HepG2 (cell line): ENCODE measurements around the gene CAMKV. TPM values are rescaled to one million over a fixed set of nuclear protein-coding genes. Genes with fewer than 3 reads are reported as not detected.

Experiments used
- AKAP8 ChIP-seq: sonication (generic); formaldehyde crosslinking; IDR thresholded peaks from 2 replicates; pipeline ENCODE4 v1.5.1; 2020; ENCODE audit warnings: mild to moderate bottlenecking, missing genetic modification reagents
- ERF ChIP-seq: IDR thresholded peaks from 2 replicates; pipeline ENCODE4 v1.6.1; 2018; ENCODE audit warnings: missing biosample characterization, missing genetic modification reagents
- FIP1L1 ChIP-seq: fragments of 200-400 bp; formaldehyde crosslinking; IDR thresholded peaks from 2 replicates; pipeline ENCODE4 v1.6.1; 2018; ENCODE audit warnings: low read depth, mild to moderate bottlenecking, low read length, moderate library complexity, borderline replicate concordance; ENCODE audit not compliant: insufficient read depth
- HNRNPL ChIP-seq: fragments of 200-400 bp; formaldehyde crosslinking; IDR thresholded peaks from 2 replicates; pipeline ENCODE4 v1.6.1; 2017; ENCODE audit warnings: mild to moderate bottlenecking, low read depth, low read length
- IKZF1 ChIP-seq: fragments of 450-650 bp; IDR thresholded peaks from 2 replicates; pipeline ENCODE4 v1.7.1; 2016
- KDM6A ChIP-seq: IDR thresholded peaks from 2 replicates; pipeline ENCODE4 v1.6.1; 2016; ENCODE audit warnings: low read depth
- SOX6 ChIP-seq, 2 experiments: fragments of 450-650 bp in 1 of 2; sonication (generic) in 1 of 2; formaldehyde crosslinking in 1 of 2; IDR thresholded peaks; 2 replicates each; pipeline versions ENCODE4 v1.4.0 to v1.6.1; 2017 to 2020; ENCODE audit warnings: antibody characterized with exemption in 1 of 2, mild to moderate bottlenecking in 1 of 2, missing genetic modification reagents in 1 of 2
- ZFYVE20 ChIP-seq: sonication (generic); formaldehyde crosslinking; IDR thresholded peaks from 2 replicates; pipeline ENCODE4 v1.8.0; 2023; ENCODE audit warnings: low read depth, mild to moderate bottlenecking, moderate library complexity, missing genetic modification reagents, borderline replicate concordance
- ZNF296 ChIP-seq: sonication (generic); formaldehyde crosslinking; conservative IDR thresholded peaks from 2 replicates; pipeline ENCODE4 v1.5.0; 2020; ENCODE audit warnings: mild to moderate bottlenecking, missing genetic modification reagents
- ZNF430 ChIP-seq: sonication (generic); formaldehyde crosslinking; IDR thresholded peaks from 2 replicates; pipeline ENCODE4 v1.9.0; 2021; ENCODE audit warnings: mild to moderate bottlenecking, missing genetic modification reagents
- ZNF543 ChIP-seq: sonication (generic); formaldehyde crosslinking; IDR thresholded peaks from 2 replicates; pipeline ENCODE4 v1.4.0; 2020; ENCODE audit warnings: mild to moderate bottlenecking, missing genetic modification reagents
- ZNF547 ChIP-seq: sonication (generic); formaldehyde crosslinking; IDR thresholded peaks from 2 replicates; pipeline ENCODE4 v1.5.1; 2020; ENCODE audit warnings: mild to moderate bottlenecking, missing genetic modification reagents
- ZNF563 ChIP-seq: sonication (generic); formaldehyde crosslinking; IDR thresholded peaks from 2 replicates; pipeline ENCODE4 v1.8.0; 2022; ENCODE audit warnings: mild to moderate bottlenecking, moderate library complexity, missing genetic modification reagents
- ZNF776 ChIP-seq: sonication (generic); formaldehyde crosslinking; IDR thresholded peaks from 2 replicates; pipeline ENCODE4 v1.4.0; 2020; ENCODE audit warnings: mild to moderate bottlenecking, missing genetic modification reagents
- ZNF788 ChIP-seq: sonication (generic); formaldehyde crosslinking; IDR thresholded peaks from 2 replicates; pipeline ENCODE4 v1.5.0; 2020; ENCODE audit warnings: mild to moderate bottlenecking, missing genetic modification reagents, borderline replicate concordance
- polyA plus RNA-seq, 8 experiments: library from polyadenylated mRNA; depleted of rRNA in 3 of 8; stranded (reverse) in 7 of 8; unstranded in 1 of 8; fragments of >200 nt; fragmentation: Illumina TruSeq in 4 of 8; extraction: Trizol in 4 of 8; gene quantifications; 2 replicates each; pipeline versions ENCODE4 v1.2.1 to v1.2.3, GENCODE V29; 2011 to 2016; ENCODE audit warnings: low read depth in 4 of 8, missing spikeins in 1 of 8, mixed read lengths in 1 of 8; ENCODE audit not compliant: insufficient read depth in 1 of 8
- total RNA-seq, 5 experiments: library from RNA; depleted of rRNA; stranded (reverse); fragments of >200 nt; fragmentation: Illumina TruSeq; extraction: Trizol; gene quantifications; 2 replicates each; pipeline ENCODE4 v1.2.3, GENCODE V29; 2016; ENCODE audit warnings: low read depth in 1 of 5
- TF ChIP-seq, protein P1 (sequence below): sonication (generic); formaldehyde crosslinking; IDR thresholded peaks from 2 replicates; pipeline ENCODE4 v1.4.0; 2020; ENCODE audit warnings: missing genetic modification reagents
- TF ChIP-seq, protein P2 (sequence below): sonication (generic); formaldehyde crosslinking; IDR thresholded peaks from 2 replicates; pipeline ENCODE4 v1.5.0; 2020; ENCODE audit warnings: mild to moderate bottlenecking, missing genetic modification reagents
- TF ChIP-seq, protein P3 (sequence below): sonication (generic); formaldehyde crosslinking; IDR thresholded peaks from 2 replicates; pipeline ENCODE4 v1.5.0; 2020; ENCODE audit warnings: missing genetic modification reagents
- TF ChIP-seq, protein P4 (sequence below): sonication (generic); formaldehyde crosslinking; IDR thresholded peaks from 2 replicates; pipeline ENCODE4; 2020; ENCODE audit warnings: missing genetic modification reagents, mild to moderate bottlenecking, borderline replicate concordance

Gene CAMKV
- total and polyA plus RNA-seq, 2 of the 13 experiments (the other 11 are each of a cell fraction or from before 2014, with no cell fraction given), result 0.13 to 0.15 TPM

DNA sequence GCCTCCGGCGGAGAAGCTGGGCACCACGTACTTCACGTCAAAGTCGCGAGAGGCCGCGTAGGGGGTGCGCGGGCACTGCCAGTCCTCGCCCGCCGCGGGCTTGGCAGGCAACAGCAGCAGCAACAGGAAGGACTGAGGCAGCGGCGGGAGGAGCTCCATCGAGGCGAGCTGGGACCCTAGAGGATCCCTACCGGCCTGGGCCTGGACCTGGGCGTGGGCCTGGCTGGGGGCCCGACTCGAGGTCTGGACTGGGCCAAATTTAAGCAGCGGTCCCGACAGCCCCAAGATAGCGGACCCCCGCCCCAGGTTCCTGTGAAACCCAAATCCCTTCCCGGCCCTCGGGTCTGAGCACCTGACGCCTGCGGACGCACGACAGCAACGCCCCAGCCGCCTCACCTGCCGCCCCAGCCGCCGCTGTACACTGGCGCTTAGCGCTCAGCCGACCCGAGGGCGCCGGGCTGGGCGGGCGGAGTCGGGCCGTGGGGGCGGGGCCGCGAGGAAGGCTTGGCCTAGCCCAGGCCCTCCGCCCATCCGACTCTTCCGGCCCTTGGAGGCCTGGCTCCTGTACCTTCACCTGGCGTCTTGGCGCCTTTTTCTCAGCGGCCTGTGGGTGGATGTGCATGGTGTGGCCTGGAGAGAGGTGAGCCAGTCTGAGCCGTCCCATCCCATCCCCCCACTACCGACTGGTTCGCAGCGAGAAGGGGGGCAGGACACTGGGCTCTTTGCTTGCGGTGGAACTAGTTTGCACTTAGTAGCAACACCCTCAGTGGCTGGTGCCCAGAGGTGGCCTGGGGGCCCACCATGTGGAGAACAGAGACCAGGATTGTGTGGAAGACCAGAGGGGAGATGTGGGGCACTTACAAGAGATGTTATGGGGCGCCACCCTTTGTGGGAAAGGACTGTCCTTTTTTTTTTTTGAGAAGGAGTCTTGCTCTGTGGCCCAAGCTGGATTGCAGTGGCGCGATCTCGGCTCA, 34.0 kb upstream of the CAMKV start, which contains the start of gene MST1R (continued):
- TF ChIP-seq ZFYVE20 (CRISPR knock-in tag) (no peak), ZNF547 (no peak), AKAP8 (CRISPR knock-in tag) (no peak), IKZF1 (no peak), ERF (no peak), SOX6 (IDR thresholded peaks at IDR 0.05) (no peak), SOX6 (CRISPR knock-in tag; IDR thresholded peaks at IDR 0.05) (no peak), ZNF788 (CRISPR knock-in tag) (peak; percentile 47; the same call in 1 of the 2 replicates), ZNF563 (CRISPR knock-in tag) (0 out of 2 replicates have a peak, but pooled peaks have one; percentile 27), HNRNPL (peak; percentile 88), FIP1L1 (no peak), ZNF430 (no peak), ZNF776 (CRISPR knock-in tag) (no peak), KDM6A (CRISPR knock-in tag) (no peak), ZNF296 (CRISPR knock-in tag) (no peak), ZNF543 (CRISPR knock-in tag) (no peak)
- TF ChIP-seq, protein P1, sequence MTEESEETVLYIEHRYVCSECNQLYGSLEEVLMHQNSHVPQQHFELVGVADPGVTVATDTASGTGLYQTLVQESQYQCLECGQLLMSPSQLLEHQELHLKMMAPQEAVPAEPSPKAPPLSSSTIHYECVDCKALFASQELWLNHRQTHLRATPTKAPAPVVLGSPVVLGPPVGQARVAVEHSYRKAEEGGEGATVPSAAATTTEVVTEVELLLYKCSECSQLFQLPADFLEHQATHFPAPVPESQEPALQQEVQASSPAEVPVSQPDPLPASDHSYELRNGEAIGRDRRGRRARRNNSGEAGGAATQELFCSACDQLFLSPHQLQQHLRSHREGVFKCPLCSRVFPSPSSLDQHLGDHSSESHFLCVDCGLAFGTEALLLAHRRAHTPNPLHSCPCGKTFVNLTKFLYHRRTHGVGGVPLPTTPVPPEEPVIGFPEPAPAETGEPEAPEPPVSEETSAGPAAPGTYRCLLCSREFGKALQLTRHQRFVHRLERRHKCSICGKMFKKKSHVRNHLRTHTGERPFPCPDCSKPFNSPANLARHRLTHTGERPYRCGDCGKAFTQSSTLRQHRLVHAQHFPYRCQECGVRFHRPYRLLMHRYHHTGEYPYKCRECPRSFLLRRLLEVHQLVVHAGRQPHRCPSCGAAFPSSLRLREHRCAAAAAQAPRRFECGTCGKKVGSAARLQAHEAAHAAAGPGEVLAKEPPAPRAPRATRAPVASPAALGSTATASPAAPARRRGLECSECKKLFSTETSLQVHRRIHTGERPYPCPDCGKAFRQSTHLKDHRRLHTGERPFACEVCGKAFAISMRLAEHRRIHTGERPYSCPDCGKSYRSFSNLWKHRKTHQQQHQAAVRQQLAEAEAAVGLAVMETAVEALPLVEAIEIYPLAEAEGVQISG (CRISPR knock-in tag), result peak; percentile 40; the same call in 1 of the 2 replicates
- TF ChIP-seq, protein P2, sequence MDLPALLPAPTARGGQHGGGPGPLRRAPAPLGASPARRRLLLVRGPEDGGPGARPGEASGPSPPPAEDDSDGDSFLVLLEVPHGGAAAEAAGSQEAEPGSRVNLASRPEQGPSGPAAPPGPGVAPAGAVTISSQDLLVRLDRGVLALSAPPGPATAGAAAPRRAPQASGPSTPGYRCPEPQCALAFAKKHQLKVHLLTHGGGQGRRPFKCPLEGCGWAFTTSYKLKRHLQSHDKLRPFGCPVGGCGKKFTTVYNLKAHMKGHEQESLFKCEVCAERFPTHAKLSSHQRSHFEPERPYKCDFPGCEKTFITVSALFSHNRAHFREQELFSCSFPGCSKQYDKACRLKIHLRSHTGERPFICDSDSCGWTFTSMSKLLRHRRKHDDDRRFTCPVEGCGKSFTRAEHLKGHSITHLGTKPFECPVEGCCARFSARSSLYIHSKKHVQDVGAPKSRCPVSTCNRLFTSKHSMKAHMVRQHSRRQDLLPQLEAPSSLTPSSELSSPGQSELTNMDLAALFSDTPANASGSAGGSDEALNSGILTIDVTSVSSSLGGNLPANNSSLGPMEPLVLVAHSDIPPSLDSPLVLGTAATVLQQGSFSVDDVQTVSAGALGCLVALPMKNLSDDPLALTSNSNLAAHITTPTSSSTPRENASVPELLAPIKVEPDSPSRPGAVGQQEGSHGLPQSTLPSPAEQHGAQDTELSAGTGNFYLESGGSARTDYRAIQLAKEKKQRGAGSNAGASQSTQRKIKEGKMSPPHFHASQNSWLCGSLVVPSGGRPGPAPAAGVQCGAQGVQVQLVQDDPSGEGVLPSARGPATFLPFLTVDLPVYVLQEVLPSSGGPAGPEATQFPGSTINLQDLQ (CRISPR knock-in tag), result no peak
- TF ChIP-seq, protein P3, sequence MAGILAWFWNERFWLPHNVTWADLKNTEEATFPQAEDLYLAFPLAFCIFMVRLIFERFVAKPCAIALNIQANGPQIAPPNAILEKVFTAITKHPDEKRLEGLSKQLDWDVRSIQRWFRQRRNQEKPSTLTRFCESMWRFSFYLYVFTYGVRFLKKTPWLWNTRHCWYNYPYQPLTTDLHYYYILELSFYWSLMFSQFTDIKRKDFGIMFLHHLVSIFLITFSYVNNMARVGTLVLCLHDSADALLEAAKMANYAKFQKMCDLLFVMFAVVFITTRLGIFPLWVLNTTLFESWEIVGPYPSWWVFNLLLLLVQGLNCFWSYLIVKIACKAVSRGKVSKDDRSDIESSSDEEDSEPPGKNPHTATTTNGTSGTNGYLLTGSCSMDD (CRISPR knock-in tag), result no peak
- TF ChIP-seq, protein P4, sequence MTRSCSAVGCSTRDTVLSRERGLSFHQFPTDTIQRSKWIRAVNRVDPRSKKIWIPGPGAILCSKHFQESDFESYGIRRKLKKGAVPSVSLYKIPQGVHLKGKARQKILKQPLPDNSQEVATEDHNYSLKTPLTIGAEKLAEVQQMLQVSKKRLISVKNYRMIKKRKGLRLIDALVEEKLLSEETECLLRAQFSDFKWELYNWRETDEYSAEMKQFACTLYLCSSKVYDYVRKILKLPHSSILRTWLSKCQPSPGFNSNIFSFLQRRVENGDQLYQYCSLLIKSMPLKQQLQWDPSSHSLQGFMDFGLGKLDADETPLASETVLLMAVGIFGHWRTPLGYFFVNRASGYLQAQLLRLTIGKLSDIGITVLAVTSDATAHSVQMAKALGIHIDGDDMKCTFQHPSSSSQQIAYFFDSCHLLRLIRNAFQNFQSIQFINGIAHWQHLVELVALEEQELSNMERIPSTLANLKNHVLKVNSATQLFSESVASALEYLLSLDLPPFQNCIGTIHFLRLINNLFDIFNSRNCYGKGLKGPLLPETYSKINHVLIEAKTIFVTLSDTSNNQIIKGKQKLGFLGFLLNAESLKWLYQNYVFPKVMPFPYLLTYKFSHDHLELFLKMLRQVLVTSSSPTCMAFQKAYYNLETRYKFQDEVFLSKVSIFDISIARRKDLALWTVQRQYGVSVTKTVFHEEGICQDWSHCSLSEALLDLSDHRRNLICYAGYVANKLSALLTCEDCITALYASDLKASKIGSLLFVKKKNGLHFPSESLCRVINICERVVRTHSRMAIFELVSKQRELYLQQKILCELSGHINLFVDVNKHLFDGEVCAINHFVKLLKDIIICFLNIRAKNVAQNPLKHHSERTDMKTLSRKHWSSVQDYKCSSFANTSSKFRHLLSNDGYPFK, result no peak
